ENCODE data around the gene SRSF10. TPM values are rescaled to one million over a fixed set of nuclear protein-coding genes. Genes with fewer than 3 reads are reported as not detected.

SRSF10 gene
- total and polyA plus RNA-seq, 2 of the 8 experiments (the other 6 are each of a cell fraction or from before 2014, with no cell fraction given) = 155 to 194 TPM

DNA sequence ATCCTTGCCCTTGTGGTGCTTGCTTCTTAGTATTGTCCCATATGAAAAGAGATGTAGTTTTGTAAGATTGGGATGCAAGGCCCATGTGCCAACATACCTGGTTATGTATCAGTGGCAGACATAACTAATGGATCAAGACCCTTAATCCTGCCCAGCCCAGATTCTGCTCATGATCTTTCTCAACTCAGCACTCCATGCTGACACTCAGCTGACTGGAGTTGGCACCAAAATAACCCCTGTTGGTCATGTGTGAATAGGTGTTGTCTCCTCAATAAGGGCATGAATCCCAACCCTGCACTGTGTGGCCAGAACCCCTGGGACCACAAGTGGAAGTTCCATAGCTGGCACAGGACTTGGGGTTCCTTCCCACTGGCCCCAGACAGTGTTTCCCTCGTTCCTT is 53.0 kb downstream of the SRSF10 start (continued):
- TF ChIP-seq JUND (IDR thresholded peaks at IDR 0.05; ENCODE audit: low read length) (no peak), POLR2AphosphoS5 (IDR thresholded peaks at IDR 0.05; ENCODE audit: low read depth, low read length) (no peak), PHF8 (conservative IDR thresholded peaks at IDR 0.05; ENCODE audit: low read depth, low read length) (no peak), TCF12 (IDR thresholded peaks at IDR 0.05; ENCODE audit: low read depth, low read length) (no peak)

Measured in H1 (cell line).